ACC112 (cell line): Measurements from ENCODE around the gene TTC3.
"Not testable (repeated sequence)": the region's sequence is repeated elsewhere in the genome, so short reads cannot be mapped to it uniquely, and the experiment has no call there.

Experiments
- H2AFZ ChIP-seq: fragments of 200-600 bp; sonication (generic); one replicate; pipeline ENCODE4 v1.6.0; 2017; ENCODE audit warnings: antibody characterized with exemption, low read length; ENCODE audit not compliant: unreplicated experiment
- H3K27ac ChIP-seq: fragments of 200-600 bp; sonication (generic); 2 replicates; pipeline ENCODE4 v1.5.1; 2014; ENCODE audit warnings: low read depth, mild to moderate bottlenecking, antibody characterized with exemption, low read length, moderate library complexity
- H3K27me3 ChIP-seq: fragments of 200-600 bp; sonication (generic); 2 replicates; pipeline ENCODE4 v1.6.1; 2014; ENCODE audit warnings: mild to moderate bottlenecking, antibody characterized with exemption, low read length, moderate library complexity, mixed read lengths; ENCODE audit not compliant: insufficient read depth
- H3K36me3 ChIP-seq: fragments of 200-600 bp; sonication (generic); 2 replicates; pipeline ENCODE4 v1.6.1; 2016; ENCODE audit warnings: mild to moderate bottlenecking, antibody characterized with exemption, low read length, moderate library complexity, mixed read lengths; ENCODE audit not compliant: insufficient read depth
- H3K4me1 ChIP-seq: fragments of 200-600 bp; sonication (generic); one replicate; pipeline ENCODE4 v1.6.1; 2016; ENCODE audit warnings: low read length, mixed read lengths; ENCODE audit not compliant: insufficient read depth, unreplicated experiment, control insufficient read depth
- H3K4me3 ChIP-seq: fragments of 200-600 bp; sonication (generic); 2 replicates; pipeline ENCODE4 v1.5.1; 2014; ENCODE audit warnings: mild to moderate bottlenecking, low read depth, low read length
- H3K79me2 ChIP-seq: fragments of 200-600 bp; sonication (generic); one replicate; pipeline ENCODE4 v1.6.0; 2016; ENCODE audit warnings: low read length; ENCODE audit not compliant: control insufficient read depth, unreplicated experiment, insufficient read depth

TTC3 gene

GRCh38 chr21:37040212-37040611 lies 32.8 kb upstream of the TTC3 start:
- Histone ChIP-seq H3K79me2 (no peaks in the 10 kb centered on the region), H3K36me3 (no peaks in the 10 kb centered on the region), H2AFZ (no peak overlapping the region), H3K27ac (no peak overlapping the region), H3K4me3 (no peak overlapping the region), H3K27me3 (no peaks in the 10 kb centered on the region), H3K4me1 (no peaks in the 10 kb centered on the region)

GRCh38 chr21:37041706-37042271 lies 31.3 kb upstream of the TTC3 start:
- Histone ChIP-seq H3K27ac (no peak overlapping the region), H3K79me2 (no peaks in the 10 kb centered on the region), H3K4me1 (no peaks in the 10 kb centered on the region)

GRCh38 chr21:37043818-37044217 lies 29.2 kb upstream of the TTC3 start:
- H3K4me1 ChIP-seq: no peaks in the 10 kb centered on the region
- no peaks in the 10 kb centered on the region for H3K36me3 ChIP-seq
- H3K4me3 ChIP-seq: no peak overlapping the region
- H3K27ac ChIP-seq: no peak overlapping the region
- H2AFZ ChIP-seq: no peak overlapping the region
- H3K27me3 ChIP-seq: no peaks in the 10 kb centered on the region
- H3K79me2 ChIP-seq: no peaks in the 10 kb centered on the region

More at GRCh38 chr21:37041706-37042271, 31.3 kb upstream of the TTC3 start:
- H3K27me3 ChIP-seq: no peaks in the 10 kb centered on the region
- no peaks in the 10 kb centered on the region for H3K36me3 ChIP-seq
- H3K4me3 ChIP-seq: no peak overlapping the region
- H2AFZ ChIP-seq: no peak overlapping the region

- H3K27me3 ChIP-seq: no peaks in the 10 kb centered on the region
- H2AFZ ChIP-seq: no peak overlapping the region
- no peak overlapping the region for H3K4me3 ChIP-seq
- no peaks in the 10 kb centered on the region for H3K79me2 ChIP-seq
- no peaks in the 10 kb centered on the region for H3K36me3 ChIP-seq
- H3K4me1 ChIP-seq: no peaks in the 10 kb centered on the region
- H3K27ac ChIP-seq: no peak overlapping the region
Measured at GRCh38 chr21:37044643-37045042, 28.4 kb upstream of the TTC3 start.

GRCh38 chr21:37045149-37045548 lies 27.9 kb upstream of the TTC3 start:
- Histone ChIP-seq H3K27ac (no peak overlapping the region), H3K4me1 (no peaks in the 10 kb centered on the region), H3K79me2 (no peaks in the 10 kb centered on the region), H3K4me3 (no peak overlapping the region), H3K36me3 (no peaks in the 10 kb centered on the region), H2AFZ (no peak overlapping the region), H3K27me3 (no peaks in the 10 kb centered on the region)

GRCh38 chr21:37045556-37045955 lies 27.5 kb upstream of the TTC3 start:
- Histone ChIP-seq H3K27ac (no peak overlapping the region), H3K36me3 (no peaks in the 10 kb centered on the region), H3K27me3 (no peaks in the 10 kb centered on the region), H3K79me2 (no peaks in the 10 kb centered on the region), H3K4me1 (no peaks in the 10 kb centered on the region), H3K4me3 (no peak overlapping the region), H2AFZ (no peak overlapping the region)

- no peaks in the 10 kb centered on the region for H3K4me1 ChIP-seq
- no peaks in the 10 kb centered on the region for H3K27me3 ChIP-seq
Measured at GRCh38 chr21:37047079-37047478, 26.0 kb upstream of the TTC3 start.

GRCh38 chr21:37049741-37050140 lies 23.3 kb upstream of the TTC3 start:
- H3K4me1 ChIP-seq, H3K27me3 ChIP-seq, H3K4me3 ChIP-seq: not testable (repeated sequence)

More at GRCh38 chr21:37047079-37047478, 26.0 kb upstream of the TTC3 start:
- Histone ChIP-seq H3K27ac (no peak overlapping the region), H3K4me3 (no peak overlapping the region), H2AFZ (no peak overlapping the region), H3K79me2 (no peaks in the 10 kb centered on the region), H3K36me3 (no peaks in the 10 kb centered on the region)

GRCh38 chr21:37055271-37055855 lies 17.7 kb upstream of the TTC3 start:
- no peak overlapping the region for H3K4me3 ChIP-seq
- H3K27ac ChIP-seq: no peak overlapping the region
- H3K4me1 ChIP-seq: peaks cover 5% of the 10 kb centered on the region
- H3K27me3 ChIP-seq: no peaks in the 10 kb centered on the region
- H3K36me3 ChIP-seq: no peaks in the 10 kb centered on the region
- H2AFZ ChIP-seq: no peak overlapping the region
- no peaks in the 10 kb centered on the region for H3K79me2 ChIP-seq

More at GRCh38 chr21:37049741-37050140, 23.3 kb upstream of the TTC3 start:
- H3K27ac ChIP-seq, H3K79me2 ChIP-seq, H3K36me3 ChIP-seq, H2AFZ ChIP-seq: not testable (repeated sequence)

GRCh38 chr21:37057614-37058013 lies 15.4 kb upstream of the TTC3 start:
- Histone ChIP-seq H3K27ac (no peak overlapping the region), H3K27me3 (no peaks in the 10 kb centered on the region), H3K36me3 (no peaks in the 10 kb centered on the region), H3K79me2 (no peaks in the 10 kb centered on the region), H3K4me3 (no peak overlapping the region), H3K4me1 (peaks cover 28% of the 10 kb centered on the region), H2AFZ (no peak overlapping the region)

GRCh38 chr21:37058261-37058660 lies 14.8 kb upstream of the TTC3 start:
- Histone ChIP-seq H3K27me3 (no peaks in the 10 kb centered on the region), H3K27ac (no peak overlapping the region), H3K4me3 (no peak overlapping the region), H3K79me2 (no peaks in the 10 kb centered on the region), H3K36me3 (no peaks in the 10 kb centered on the region), H2AFZ (no peak overlapping the region), H3K4me1 (peaks cover 29% of the 10 kb centered on the region)
